Keratinocyte (primary cell): ENCODE measurements around the gene SSNA1. TPM values are rescaled to one million over a fixed set of nuclear protein-coding genes. Genes with fewer than 3 reads are reported as not detected.

ENCODE experiments used
- DNase-seq: peaks from one replicate; pipeline ENCODE4 v3.0.0-alpha.2; 2011; ENCODE audit warnings: low read depth, missing footprints, low spot score
- FAIRE-seq: peaks from 2 replicates; lab custom pipeline; 2011; peaks lifted over from hg19 to GRCh38; lab: Jason Lieb, UNC
- H2AFZ ChIP-seq: 2 replicates; pipeline ENCODE4 v1.6.0; 2012; ENCODE audit warnings: low read length, control low read depth, inconsistent platforms; ENCODE audit not compliant: control insufficient read depth
- H3K27ac ChIP-seq: 2 replicates; pipeline ENCODE4 v1.5.1; 2011; ENCODE audit warnings: low read length; ENCODE audit not compliant: control insufficient read depth, insufficient read depth
- H3K27me3 ChIP-seq: 3 replicates; pipeline ENCODE4 v1.6.0; 2011; ENCODE audit warnings: low read length; ENCODE audit not compliant: control insufficient read depth, insufficient read depth; ENCODE audit errors: extremely low read depth
- H3K36me3 ChIP-seq, 2 experiments: 2 replicates in 1 of 2; 3 replicates in 1 of 2; pipeline ENCODE4 v1.5.1; 2011; ENCODE audit warnings: low read length in 2 of 2, mild to moderate bottlenecking in 1 of 2; ENCODE audit not compliant: control insufficient read depth in 2 of 2, insufficient read depth in 2 of 2; ENCODE audit errors: extremely low read depth in 1 of 2
- H3K4me1 ChIP-seq: 3 replicates; pipeline ENCODE4 v1.5.1; 2011; ENCODE audit warnings: low read length; ENCODE audit not compliant: control insufficient read depth, insufficient read depth; ENCODE audit errors: extremely low read depth
- H3K4me2 ChIP-seq: 3 replicates; pipeline ENCODE4 v1.6.0; 2011; ENCODE audit warnings: low read depth, low read length; ENCODE audit not compliant: control insufficient read depth, insufficient read depth; ENCODE audit errors: extremely low read depth
- H3K4me3 ChIP-seq, 3 experiments: fragments of 200-600 bp in 1 of 3; sonication (generic) in 1 of 3; 2 replicates in 2 of 3; 3 replicates in 1 of 3; pipeline ENCODE4 v1.5.1; 2011 to 2016; ENCODE audit warnings: low read length in 3 of 3, mild to moderate bottlenecking in 3 of 3, control low read depth in 2 of 3, inconsistent platforms in 1 of 3, low read depth in 1 of 3, mixed read lengths in 1 of 3, mixed run types in 1 of 3, moderate library complexity in 1 of 3; ENCODE audit not compliant: control insufficient read depth in 2 of 3, insufficient read depth in 2 of 3; ENCODE audit errors: extremely low read depth in 1 of 3
- H3K79me2 ChIP-seq: 2 replicates; pipeline ENCODE4 v1.6.0; 2012; ENCODE audit warnings: low read length; ENCODE audit not compliant: control insufficient read depth, insufficient read depth
- H3K9ac ChIP-seq: 3 replicates; pipeline ENCODE4 v1.6.0; 2011; ENCODE audit warnings: low read length; ENCODE audit not compliant: control insufficient read depth, insufficient read depth; ENCODE audit errors: extremely low read depth
- H3K9me1 ChIP-seq: 3 replicates; pipeline ENCODE4 v1.6.0; 2011; ENCODE audit warnings: low read length; ENCODE audit not compliant: control insufficient read depth, insufficient read depth; ENCODE audit errors: extremely low read depth
- H3K9me3 ChIP-seq: 2 replicates; pipeline ENCODE4 v1.5.1; 2012; ENCODE audit warnings: low read depth, low read length; ENCODE audit not compliant: control insufficient read depth
- H4K20me1 ChIP-seq: 3 replicates; pipeline ENCODE4 v1.6.0; 2011; ENCODE audit warnings: low read length; ENCODE audit not compliant: control insufficient read depth, insufficient read depth; ENCODE audit errors: extremely low read depth
- EZH2 ChIP-seq: IDR thresholded peaks from one replicate; pipeline ENCODE4 v1.6.1; 2012; ENCODE audit warnings: inconsistent platforms, mild to moderate bottlenecking, low read length, moderate library complexity
- dilution Hi-C: fragments of 300-500 bp; cut with MboI; formaldehyde crosslinking; loops from one replicate; pipeline ENCODE4 v1.7.0; 2020; ENCODE audit warnings: low sequenced_read_pairs; ENCODE audit not compliant: extremely low pct_ligation_motif_present
- polyA plus RNA-seq, 5 experiments: library from polyadenylated mRNA; depleted of rRNA in 3 of 5; stranded (reverse) in 3 of 5; stranded (forward) in 1 of 5; unstranded in 1 of 5; fragments of >200 nt; gene quantifications; 1 replicate in 1 of 5; 2 replicates in 3 of 5; 3 replicates in 1 of 5; pipeline versions ENCODE4 v1.2.1 to v1.2.3, GENCODE V29; 2011 to 2012; ENCODE audit warnings: missing spikeins in 2 of 5, low read depth in 1 of 5, low replicate concordance in 1 of 5
- TF ChIP-seq, protein P1 (sequence below), 3 experiments: IDR thresholded peaks in 1 of 3; conservative IDR thresholded peaks in 1 of 3; optimal IDR thresholded peaks in 1 of 3; 2 replicates in 2 of 3; 3 replicates in 1 of 3; pipeline versions ENCODE3 to v1.5.1; 2011; ENCODE audit warnings: low read length in 3 of 3, mild to moderate bottlenecking in 3 of 3, moderate library complexity in 2 of 3, control low read depth in 1 of 3, inconsistent platforms in 1 of 3; ENCODE audit not compliant: insufficient read depth in 2 of 3; ENCODE audit errors: extremely low read depth in 1 of 3

Gene SSNA1
- polyA plus RNA-seq, 1 donor (not counting 4 experiments of a cell fraction or from before 2014, with no cell fraction given): 45.3 TPM

DNA sequence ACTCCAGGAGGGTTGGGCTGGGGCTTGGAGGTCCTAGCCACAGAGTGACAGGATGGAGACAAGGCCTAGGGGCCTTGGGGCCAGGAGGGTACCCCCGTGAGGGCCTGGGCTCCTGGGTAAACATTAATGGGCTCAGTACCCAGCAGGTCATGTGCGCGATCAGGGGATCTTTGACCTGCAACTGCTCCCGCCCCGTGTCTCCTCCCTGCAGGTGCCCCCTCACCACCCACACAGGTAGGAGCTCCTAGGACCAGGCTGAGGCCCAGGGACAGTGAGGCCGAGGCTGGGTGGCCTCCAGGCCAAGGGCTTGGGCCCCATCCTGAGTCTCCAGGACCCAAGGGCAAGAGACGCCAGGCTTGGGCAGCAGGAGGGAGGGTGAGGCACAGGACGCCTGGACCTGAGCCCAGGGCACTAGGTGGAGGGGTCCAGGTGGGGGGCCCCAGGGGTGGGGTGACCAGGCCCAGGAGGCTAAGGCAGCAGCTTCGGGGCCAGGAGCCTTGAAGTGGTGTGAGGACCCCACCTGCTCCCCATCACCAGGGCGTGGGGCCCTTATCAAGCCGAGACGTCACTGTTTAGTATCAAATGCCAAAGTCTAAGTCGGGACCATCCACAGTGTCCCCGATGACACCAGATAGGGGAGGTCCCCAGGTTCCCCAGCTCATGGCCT, 42.4 kb downstream of the SSNA1 start, which contains the start of gene SLC34A3:
SLC34A3 (plus strand) TSS at position 197 of the 667 bp plus-strand sequence. CDS start 802 bp downstream, outside the sequence.
- Histone ChIP-seq H3K36me3 (no peaks in the 10 kb centered on the region), H3K4me3 (no peak within 1 kb of the TSS), H3K4me1 (peaks cover 18% of the 10 kb centered on the region), H3K9me3 (no peaks in the 10 kb centered on the region), H3K79me2 (no peaks in the 10 kb centered on the region), H4K20me1 (no peaks in the 10 kb centered on the region), H3K9ac (no peak within 1 kb of the TSS), H3K27ac (no peak within 1 kb of the TSS), H3K27me3 (peaks cover 15% of the 10 kb centered on the region), H3K4me2 (no peak within 1 kb of the TSS), H3K9me1 (no peaks in the 10 kb centered on the region), H2AFZ (no peak within 1 kb of the TSS)
- dilution Hi-C loops: no loop called here
- FAIRE-seq (no peak), DNase-seq (no peak)
- TF ChIP-seq, protein P1, sequence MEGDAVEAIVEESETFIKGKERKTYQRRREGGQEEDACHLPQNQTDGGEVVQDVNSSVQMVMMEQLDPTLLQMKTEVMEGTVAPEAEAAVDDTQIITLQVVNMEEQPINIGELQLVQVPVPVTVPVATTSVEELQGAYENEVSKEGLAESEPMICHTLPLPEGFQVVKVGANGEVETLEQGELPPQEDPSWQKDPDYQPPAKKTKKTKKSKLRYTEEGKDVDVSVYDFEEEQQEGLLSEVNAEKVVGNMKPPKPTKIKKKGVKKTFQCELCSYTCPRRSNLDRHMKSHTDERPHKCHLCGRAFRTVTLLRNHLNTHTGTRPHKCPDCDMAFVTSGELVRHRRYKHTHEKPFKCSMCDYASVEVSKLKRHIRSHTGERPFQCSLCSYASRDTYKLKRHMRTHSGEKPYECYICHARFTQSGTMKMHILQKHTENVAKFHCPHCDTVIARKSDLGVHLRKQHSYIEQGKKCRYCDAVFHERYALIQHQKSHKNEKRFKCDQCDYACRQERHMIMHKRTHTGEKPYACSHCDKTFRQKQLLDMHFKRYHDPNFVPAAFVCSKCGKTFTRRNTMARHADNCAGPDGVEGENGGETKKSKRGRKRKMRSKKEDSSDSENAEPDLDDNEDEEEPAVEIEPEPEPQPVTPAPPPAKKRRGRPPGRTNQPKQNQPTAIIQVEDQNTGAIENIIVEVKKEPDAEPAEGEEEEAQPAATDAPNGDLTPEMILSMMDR (optimal IDR thresholded peaks at IDR 0.05 in 1 of 3, IDR thresholded peaks at IDR 0.05 in 1 of 3, conservative IDR thresholded peaks at IDR 0.05 in 1 of 3; ENCODE audit: extremely low read depth in 1 of 3, insufficient read depth in 2 of 3, low read length in 3 of 3): no peak

DNA sequence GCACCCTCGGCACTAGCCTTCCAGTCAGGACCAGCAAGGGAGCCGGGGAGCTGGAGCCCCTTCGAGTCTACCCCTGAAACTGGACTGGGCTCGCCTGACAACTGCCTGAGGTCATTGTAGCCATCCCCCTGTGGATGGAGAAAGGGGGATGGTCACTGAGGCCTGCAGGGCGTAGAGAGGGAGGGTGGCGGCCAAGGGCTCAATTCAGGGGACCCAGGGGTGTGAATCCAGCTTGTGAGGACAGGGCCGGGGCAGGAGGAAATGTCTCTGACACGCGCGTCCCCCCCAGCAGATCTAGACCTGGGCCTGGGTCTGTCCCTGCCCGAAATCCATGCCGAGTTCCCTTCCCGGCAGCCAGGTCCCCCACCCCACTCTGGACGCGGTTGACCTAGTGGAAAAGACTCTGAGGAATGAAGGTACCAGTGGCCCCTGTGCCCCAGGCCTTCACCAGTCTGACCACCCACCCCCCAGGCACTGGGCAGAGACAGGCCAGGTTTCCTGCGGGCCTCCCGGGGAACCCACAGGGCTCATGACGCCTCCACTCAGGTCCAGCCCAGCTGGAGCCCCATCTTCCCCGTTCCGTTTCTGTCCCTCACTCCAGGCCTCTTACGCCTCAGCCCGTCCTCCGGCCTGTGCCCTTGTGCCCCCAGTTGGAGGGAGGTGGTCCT, 43.0 kb downstream of the SSNA1 start:
- H2AFZ ChIP-seq: no peak overlapping the region
- H3K4me1 ChIP-seq: peaks cover 12% of the 10 kb centered on the region
- no peak overlapping the region for H3K9ac ChIP-seq
- no peaks in the 10 kb centered on the region for H3K36me3 ChIP-seq
- no peaks in the 10 kb centered on the region for H4K20me1 ChIP-seq
- no peak overlapping the region for H3K4me3 ChIP-seq
- dilution Hi-C loops: no loop called here
- H3K27ac ChIP-seq: no peak overlapping the region
- FAIRE-seq (no peak), DNase-seq (no peak)
- no peaks in the 10 kb centered on the region for H3K79me2 ChIP-seq
- H3K27me3 ChIP-seq: peaks cover 15% of the 10 kb centered on the region
- TF ChIP-seq, protein P1 (optimal IDR thresholded peaks at IDR 0.05 in 1 of 3, IDR thresholded peaks at IDR 0.05 in 1 of 3, conservative IDR thresholded peaks at IDR 0.05 in 1 of 3; ENCODE audit: extremely low read depth in 1 of 3, insufficient read depth in 2 of 3, low read length in 3 of 3): no peak
- no peak for TF ChIP-seq EZH2
- no peaks in the 10 kb centered on the region for H3K9me3 ChIP-seq
- no peaks in the 10 kb centered on the region for H3K9me1 ChIP-seq
- no peak overlapping the region for H3K4me2 ChIP-seq
